Measurements from ENCODE around the gene TMEM176B. TPM values are rescaled to one million over a fixed set of nuclear protein-coding genes. Genes with fewer than 3 reads are reported as not detected.

The TMEM176B gene
- total and polyA plus RNA-seq, 2 of the 13 experiments (the other 11 are each of a cell fraction or from before 2014, with no cell fraction given): not detected

GRCh38 chr7:150801242-150801945, 1.2 kb upstream of the TMEM176B start:
- no peak for DNase-seq (ENCODE audit: low spot score)
- 61% methylated on average over 12 of the region's 26 CpGs for WGBS (ENCODE audit: low lambda C conversion rate)
- TF ChIP-seq REL (CRISPR knock-in tag; conservative IDR thresholded peaks at IDR 0.05) (no peak), ZBTB25 (CRISPR knock-in tag; IDR thresholded peaks at IDR 0.05) (no peak), ZNF550 (CRISPR knock-in tag; IDR thresholded peaks at IDR 0.05; ENCODE audit: borderline replicate concordance) (no peak), DMTF1 (CRISPR knock-in tag; IDR thresholded peaks at IDR 0.05) (no peak), ZNF296 (CRISPR knock-in tag; conservative IDR thresholded peaks at IDR 0.05) (no peak), ZNF780A (CRISPR knock-in tag; IDR thresholded peaks at IDR 0.05) (no peak), KDM1A (CRISPR knock-in tag; IDR thresholded peaks at IDR 0.05) (no peak), NFIB (CRISPR knock-in tag; IDR thresholded peaks at IDR 0.05; ENCODE audit: borderline replicate concordance) (no peak), NFKBIZ (CRISPR knock-in tag; IDR thresholded peaks at IDR 0.05) (no peak), ZNF101 (CRISPR knock-in tag; IDR thresholded peaks at IDR 0.05; ENCODE audit: borderline replicate concordance, low read depth) (no peak), CBX1 (IDR thresholded peaks at IDR 0.05; ENCODE audit: low read depth) (no peak), TCF7L2 (IDR thresholded peaks at IDR 0.05; ENCODE audit: low read depth, low read length) (no peak), NFE2L1 (CRISPR knock-in tag; IDR thresholded peaks at IDR 0.05; ENCODE audit: borderline replicate concordance) (no peak), DDIT3 (CRISPR knock-in tag; IDR thresholded peaks at IDR 0.05) (no peak), ZSCAN22 (CRISPR knock-in tag; IDR thresholded peaks at IDR 0.05) (no peak), TFDP2 (CRISPR knock-in tag; IDR thresholded peaks at IDR 0.05) (no peak)
- Histone ChIP-seq H4K20me1 (ENCODE audit: insufficient read depth, low read length) (no peaks in the 10 kb centered on the region), H3K27ac (ENCODE audit: extremely low read length, insufficient read depth, low read length) (no peak overlapping the region), H3K4me3 (replicated peaks in 1 of 3; ENCODE audit: insufficient read depth in 1 of 3, low read depth in 2 of 3, low read length in 3 of 3) (no peak overlapping the region), H3K4me2 (ENCODE audit: low read depth, low read length) (no peak overlapping the region), H3K9me3 (ENCODE audit: low read length) (peaks cover 10% of the 10 kb centered on the region; the same call in 1 of the 2 replicates), H3K4me1 (ENCODE audit: insufficient read depth, low read length) (no peaks in the 10 kb centered on the region), H2AFZ (ENCODE audit: low read length) (no peak overlapping the region), H3K36me3 (replicated peaks in 1 of 2; ENCODE audit: control insufficient read depth in 1 of 2, insufficient read depth in 2 of 2, low read length in 2 of 2) (no peaks in the 10 kb centered on the region), H3K79me2 (ENCODE audit: insufficient read depth, low read length) (no peaks in the 10 kb centered on the region), H3K9ac (ENCODE audit: insufficient read depth, low read depth, low read length) (no peak overlapping the region), H3K27me3 (ENCODE audit: control insufficient read depth in 1 of 2, insufficient read depth in 2 of 2, low read length in 2 of 2) (peaks cover 0 to 12% of the 10 kb centered on the region in 2 experiments; a peak in 3 of 5 replicates)
- in situ Hi-C loops (cut with HindIII; ENCODE audit: extremely low pct_ligation_motif_present, low pct_unique_long_range_greater_than_20kb): no loop called here
- POLR2A ChIA-PET: no interaction called here
- BruUV-seq (replicated peaks): no TSS peak
- intact Hi-C loops (cut with micrococcal nuclease; ENCODE audit: unreplicated experiment): no loop called here
- CTCF ChIA-PET (ENCODE audit: low intra/inter-chr PET ratio, low total read pairs): no interaction called here
- no peak for FAIRE-seq
- peak; percentile 30; the same call in 1 of the 3 replicates for ATAC-seq
